ENCODE data around the gene SERPINA6.
"Not testable (repeated sequence)": the region's sequence is repeated elsewhere in the genome, so short reads cannot be mapped to it uniquely, and the experiment has no call there.

The SERPINA6 gene

DNA sequence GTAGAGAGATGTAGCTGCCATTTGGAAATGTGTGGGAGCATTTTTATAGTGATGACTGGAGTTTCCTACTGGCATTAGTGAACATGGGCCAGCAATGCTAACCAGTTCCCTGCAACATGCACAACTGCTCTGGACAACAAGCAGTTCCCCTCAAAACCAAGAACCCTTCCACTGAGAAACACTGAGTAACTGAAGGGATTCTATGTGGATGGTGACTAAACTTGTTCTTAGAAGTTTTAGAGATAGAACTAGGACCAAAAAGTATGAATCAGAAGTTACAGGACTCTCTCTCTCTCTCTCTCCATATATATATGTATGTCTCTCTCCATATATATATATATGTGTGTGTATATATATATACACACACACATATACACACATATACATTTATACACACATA, 38.0 kb downstream of the SERPINA6 start:
- no peak overlapping the region for H3K27ac ChIP-seq
- TF ChIP-seq, protein P1, sequence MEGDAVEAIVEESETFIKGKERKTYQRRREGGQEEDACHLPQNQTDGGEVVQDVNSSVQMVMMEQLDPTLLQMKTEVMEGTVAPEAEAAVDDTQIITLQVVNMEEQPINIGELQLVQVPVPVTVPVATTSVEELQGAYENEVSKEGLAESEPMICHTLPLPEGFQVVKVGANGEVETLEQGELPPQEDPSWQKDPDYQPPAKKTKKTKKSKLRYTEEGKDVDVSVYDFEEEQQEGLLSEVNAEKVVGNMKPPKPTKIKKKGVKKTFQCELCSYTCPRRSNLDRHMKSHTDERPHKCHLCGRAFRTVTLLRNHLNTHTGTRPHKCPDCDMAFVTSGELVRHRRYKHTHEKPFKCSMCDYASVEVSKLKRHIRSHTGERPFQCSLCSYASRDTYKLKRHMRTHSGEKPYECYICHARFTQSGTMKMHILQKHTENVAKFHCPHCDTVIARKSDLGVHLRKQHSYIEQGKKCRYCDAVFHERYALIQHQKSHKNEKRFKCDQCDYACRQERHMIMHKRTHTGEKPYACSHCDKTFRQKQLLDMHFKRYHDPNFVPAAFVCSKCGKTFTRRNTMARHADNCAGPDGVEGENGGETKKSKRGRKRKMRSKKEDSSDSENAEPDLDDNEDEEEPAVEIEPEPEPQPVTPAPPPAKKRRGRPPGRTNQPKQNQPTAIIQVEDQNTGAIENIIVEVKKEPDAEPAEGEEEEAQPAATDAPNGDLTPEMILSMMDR (IDR thresholded peaks at IDR 0.05) = no peak
- H3K4me3 ChIP-seq = no peak overlapping the region
- DNase-seq (ENCODE audit: low spot score) = no peak

DNA sequence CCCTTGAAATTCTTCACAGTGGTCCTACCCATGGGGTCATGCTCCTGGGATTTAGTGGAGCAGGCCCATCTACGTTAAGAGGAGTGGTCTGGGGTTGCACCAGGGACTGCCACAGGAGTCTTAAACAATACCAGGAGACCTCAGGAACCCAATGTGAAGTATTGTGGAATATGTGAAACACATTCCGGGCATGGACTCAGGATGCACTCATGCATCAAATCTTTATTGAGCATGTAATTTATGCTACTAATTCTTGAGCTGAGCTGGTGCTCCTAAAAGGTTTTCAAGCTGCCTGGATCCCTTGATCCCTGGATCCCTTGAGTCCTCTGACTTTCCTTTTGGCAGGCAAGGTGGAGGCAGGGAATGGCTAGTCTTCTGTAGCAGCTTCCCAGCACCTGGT, 38.9 kb downstream of the SERPINA6 start:
- DNase-seq (ENCODE audit: low spot score) = no peak
- Histone ChIP-seq H3K27ac (no peak overlapping the region), H3K4me3 (no peak overlapping the region)
- TF ChIP-seq, protein P1 (IDR thresholded peaks at IDR 0.05) = no peak

DNA sequence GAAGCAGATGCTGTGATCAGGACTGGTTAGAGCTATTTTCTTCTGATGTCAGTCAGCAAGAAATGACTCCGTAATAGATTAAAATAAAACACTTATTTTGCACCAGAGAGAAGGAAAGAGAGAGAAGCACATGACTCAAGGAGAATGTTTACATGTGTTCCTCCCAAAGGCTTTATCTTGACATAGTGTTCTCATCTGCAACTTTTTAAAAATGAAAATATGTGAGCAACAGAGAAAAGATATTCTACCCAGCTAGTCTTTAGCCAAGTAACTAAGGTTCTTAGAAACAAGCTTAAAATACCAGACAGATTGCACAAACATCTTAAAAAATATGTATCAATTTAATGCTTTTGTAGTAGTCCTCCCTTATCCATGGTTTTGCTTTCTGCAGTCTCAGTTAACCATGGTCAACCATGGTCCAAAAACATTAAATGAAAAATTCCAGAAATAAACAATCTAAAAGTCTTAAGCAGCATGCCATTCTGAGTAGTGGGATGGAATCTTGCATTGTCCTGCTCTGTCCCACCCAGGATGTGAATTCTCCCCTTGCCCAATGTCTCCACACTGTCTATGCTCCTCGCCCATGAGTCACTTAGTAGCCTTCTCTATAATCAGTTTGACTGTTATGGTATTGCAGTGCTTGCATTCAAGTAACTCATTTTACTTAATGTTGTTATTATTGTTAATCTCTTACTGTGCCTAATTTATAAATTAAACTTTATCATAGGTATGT, 40.0 kb downstream of the SERPINA6 start:
- TF ChIP-seq, protein P1 (IDR thresholded peaks at IDR 0.05) = no peak
- Histone ChIP-seq H3K27ac (no peak overlapping the region), H3K4me3 (no peak overlapping the region)
- no peak for DNase-seq (ENCODE audit: low spot score)

DNA sequence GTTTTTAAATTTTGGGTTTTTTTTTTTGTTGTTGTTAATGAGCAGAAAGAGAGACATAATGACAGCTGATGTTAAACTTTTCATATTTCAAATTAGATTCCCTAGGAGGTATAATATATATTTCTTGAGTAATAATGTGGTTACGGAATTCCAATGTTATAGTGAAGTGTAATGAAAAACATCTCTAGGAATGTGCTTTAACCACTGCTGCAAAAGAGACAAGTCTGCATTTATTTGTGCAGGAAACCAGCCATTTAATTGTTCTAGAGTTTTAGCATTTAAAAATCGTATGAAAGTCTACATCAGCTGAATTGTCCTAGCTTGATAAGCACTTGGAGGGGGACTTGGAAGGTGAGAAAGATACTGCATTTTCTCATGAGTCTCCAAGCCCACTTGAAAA, 44.4 kb downstream of the SERPINA6 start:
- DNase-seq (ENCODE audit: low spot score) = no peak
- TF ChIP-seq, protein P1 (IDR thresholded peaks at IDR 0.05) = no peak
- H3K27ac ChIP-seq = no peak overlapping the region
- H3K4me3 ChIP-seq = no peak overlapping the region

DNA sequence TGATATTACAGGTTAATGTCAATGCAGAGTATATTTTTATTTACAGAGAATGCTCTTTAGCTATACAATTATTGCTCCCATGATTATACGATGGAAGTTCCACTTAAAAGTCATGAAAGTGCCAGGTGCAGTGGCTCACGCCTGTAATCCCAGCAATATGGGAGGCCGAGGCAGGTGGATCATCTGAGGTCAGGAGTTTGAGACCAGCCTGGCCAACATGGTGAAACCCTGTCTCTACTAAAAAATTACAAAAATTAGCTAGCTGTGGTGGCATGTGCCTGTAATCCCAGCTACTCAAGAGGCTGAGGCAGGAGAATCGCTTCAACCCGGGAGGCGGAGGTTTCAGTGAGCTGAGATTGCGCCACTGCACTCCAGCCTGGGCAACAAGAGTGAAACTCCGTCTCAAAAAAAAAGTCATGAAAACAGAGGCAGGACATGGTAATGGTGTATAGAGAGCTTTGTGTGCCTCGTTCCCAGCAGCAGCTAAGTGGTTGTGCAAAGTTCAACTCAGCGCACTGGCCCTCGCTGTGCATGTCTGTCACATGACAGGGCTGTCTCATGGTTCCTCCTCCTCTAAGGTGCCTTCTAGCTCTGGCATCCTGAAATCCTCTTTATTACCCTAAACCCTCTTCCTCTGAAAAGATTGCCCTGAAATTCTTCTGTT, 46.1 kb downstream of the SERPINA6 start:
- H3K4me3 ChIP-seq; H3K27ac ChIP-seq; DNase-seq (ENCODE audit: low spot score): not testable (repeated sequence)

DNA sequence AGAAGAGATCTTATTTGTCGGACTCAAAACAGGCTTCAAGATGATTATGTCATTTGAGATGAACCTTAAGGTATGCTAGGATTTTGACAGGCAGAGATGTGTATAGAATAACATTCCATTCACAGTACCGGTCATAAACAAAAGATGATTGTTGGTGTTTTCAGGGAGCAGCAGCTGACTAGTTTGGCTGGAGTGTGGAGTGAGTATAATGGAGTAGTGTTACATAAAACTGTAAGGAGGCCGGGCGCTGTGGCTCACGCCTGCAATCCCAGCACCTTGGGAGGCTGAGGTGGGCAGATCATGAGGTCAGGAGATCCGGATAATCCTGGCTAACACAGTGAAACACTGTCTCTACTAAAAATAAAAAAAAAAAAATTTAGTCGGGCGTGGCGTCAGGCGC, 54.0 kb downstream of the SERPINA6 start:
- TF ChIP-seq, protein P1 (IDR thresholded peaks at IDR 0.05) = no peak
- Histone ChIP-seq H3K27ac (no peak overlapping the region), H3K4me3 (no peak overlapping the region)
- DNase-seq (ENCODE audit: low spot score) = no peak

DNA sequence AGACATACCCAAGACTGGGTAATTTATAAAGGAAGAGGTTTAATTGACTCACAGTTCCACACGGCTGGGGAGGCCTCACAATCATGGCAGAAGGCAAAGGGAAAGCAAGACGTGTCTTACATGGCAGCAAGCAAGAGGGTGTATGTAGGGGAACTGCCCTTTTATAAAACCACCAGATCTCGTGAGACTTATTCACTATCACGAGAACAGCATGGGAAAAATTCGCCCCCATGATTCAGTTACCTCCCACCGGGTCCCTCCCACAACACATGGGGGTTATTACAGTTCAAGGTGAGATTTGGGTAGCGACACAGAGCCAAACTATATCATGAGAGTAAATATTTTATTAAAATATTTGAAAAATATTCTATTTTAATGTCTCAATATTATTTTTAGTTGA, 54.6 kb downstream of the SERPINA6 start:
- DNase-seq (ENCODE audit: low spot score); H3K27ac ChIP-seq; H3K4me3 ChIP-seq: not testable (repeated sequence)

DNA sequence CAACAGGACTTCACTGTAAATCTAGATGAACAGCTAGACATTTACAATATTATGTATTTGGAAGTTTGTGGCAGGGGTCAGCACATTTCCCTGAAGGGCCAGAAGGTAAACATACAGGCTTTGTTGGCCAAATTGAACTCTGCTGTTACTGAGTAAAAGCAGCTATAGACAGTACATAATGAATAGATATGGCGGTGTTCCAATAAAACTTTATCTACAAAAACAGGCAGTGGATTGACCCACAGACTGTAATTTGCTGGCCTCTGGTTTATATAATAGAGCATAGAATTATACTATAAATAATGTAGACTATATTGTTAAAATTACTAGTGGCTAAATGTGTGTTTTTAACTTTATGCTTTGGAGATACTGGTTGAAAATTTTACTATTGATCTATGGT, 55.8 kb downstream of the SERPINA6 start:
- TF ChIP-seq, protein P1 (IDR thresholded peaks at IDR 0.05) = no peak
- Histone ChIP-seq H3K4me3 (no peak overlapping the region), H3K27ac (no peak overlapping the region)
- DNase-seq (ENCODE audit: low spot score) = no peak

DNA sequence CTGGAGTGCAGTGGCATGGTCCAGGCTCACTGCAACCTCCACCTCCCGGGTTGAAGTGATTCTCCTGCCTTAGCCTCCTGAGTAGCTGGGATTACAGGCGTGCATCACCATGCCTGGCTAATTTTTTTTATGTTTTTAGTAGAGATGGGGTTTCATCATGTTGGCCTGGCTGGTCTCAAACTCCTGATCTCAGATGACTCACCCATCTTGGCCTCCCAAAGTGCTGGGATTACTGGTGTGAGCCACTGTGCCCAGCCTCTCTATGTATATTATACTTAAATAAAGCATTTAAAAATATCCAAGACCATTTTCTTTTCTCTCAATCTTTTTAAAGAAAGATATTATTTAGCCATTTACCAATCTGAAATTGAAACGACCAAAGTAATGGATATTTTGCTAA, 58.9 kb downstream of the SERPINA6 start:
- not testable (repeated sequence) for DNase-seq (ENCODE audit: low spot score); H3K4me3 ChIP-seq; H3K27ac ChIP-seq
